C4-2B (cell line): ENCODE data around the gene POLR1H.

Source experiments
- H3K27ac ChIP-seq: fragments of 450-650 bp; 2 replicates; pipeline ENCODE4 v1.5.1; 2017
- ZFX ChIP-seq: fragments of 450-650 bp; IDR thresholded peaks from 2 replicates; pipeline ENCODE4 v1.6.1; 2017
- TF ChIP-seq, protein P1 (sequence below): fragments of 450-650 bp; conservative IDR thresholded peaks from 2 replicates; pipeline ENCODE4 v1.5.1; 2017; ENCODE audit warnings: mild to moderate bottlenecking

Gene POLR1H

DNA sequence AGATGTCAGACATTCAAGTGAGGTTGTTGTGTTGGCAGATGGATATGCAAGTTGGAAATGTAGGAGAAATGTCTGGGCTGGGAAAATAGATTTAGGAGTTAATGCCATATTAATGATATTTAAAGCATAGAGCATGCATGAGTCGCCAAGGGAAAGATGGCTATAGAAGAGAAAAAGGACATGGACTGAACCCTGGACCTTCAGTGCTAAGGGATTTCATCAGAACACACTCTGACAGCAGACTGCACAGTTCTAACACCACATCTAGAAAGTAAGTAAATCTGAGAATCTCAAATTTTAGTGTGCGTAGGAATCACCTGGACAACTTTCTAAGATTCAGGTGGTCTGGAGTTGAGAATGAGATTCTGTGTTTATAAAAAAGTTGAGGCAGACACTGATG, 17.3 kb upstream of the POLR1H start:
- no peak overlapping the region for H3K27ac ChIP-seq
- TF ChIP-seq ZFX, result no peak
- TF ChIP-seq, protein P1, sequence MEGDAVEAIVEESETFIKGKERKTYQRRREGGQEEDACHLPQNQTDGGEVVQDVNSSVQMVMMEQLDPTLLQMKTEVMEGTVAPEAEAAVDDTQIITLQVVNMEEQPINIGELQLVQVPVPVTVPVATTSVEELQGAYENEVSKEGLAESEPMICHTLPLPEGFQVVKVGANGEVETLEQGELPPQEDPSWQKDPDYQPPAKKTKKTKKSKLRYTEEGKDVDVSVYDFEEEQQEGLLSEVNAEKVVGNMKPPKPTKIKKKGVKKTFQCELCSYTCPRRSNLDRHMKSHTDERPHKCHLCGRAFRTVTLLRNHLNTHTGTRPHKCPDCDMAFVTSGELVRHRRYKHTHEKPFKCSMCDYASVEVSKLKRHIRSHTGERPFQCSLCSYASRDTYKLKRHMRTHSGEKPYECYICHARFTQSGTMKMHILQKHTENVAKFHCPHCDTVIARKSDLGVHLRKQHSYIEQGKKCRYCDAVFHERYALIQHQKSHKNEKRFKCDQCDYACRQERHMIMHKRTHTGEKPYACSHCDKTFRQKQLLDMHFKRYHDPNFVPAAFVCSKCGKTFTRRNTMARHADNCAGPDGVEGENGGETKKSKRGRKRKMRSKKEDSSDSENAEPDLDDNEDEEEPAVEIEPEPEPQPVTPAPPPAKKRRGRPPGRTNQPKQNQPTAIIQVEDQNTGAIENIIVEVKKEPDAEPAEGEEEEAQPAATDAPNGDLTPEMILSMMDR, result no peak

DNA sequence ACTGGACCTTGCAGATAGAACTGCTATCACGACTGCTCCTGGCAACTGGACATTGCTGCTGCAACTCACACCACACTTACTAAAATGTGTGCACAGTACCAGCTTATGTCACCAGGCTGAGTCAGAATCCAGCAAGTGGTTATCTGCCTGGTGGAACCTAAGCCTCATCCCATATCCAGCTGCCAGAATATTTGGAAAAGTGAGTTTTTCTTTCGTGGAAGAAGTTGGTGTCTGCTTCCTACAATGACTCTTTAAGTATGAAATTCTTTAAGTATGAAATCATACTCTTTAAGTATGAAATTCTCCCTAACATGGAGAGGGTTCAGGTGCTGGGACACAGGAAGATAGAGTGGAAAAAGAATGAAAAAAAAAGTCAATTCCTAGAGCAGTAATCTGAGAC, 16.4 kb upstream of the POLR1H start:
- no peak overlapping the region for H3K27ac ChIP-seq
- TF ChIP-seq, protein P1, result no peak
- no peak for TF ChIP-seq ZFX

GRCh38 chr6:30047220-30047619, 13.8 kb upstream of the POLR1H start:
- TF ChIP-seq ZFX, result no peak
- TF ChIP-seq, protein P1, result no peak
- H3K27ac ChIP-seq, result no peak overlapping the region

- TF ChIP-seq, protein P1, result no peak
- no peak for TF ChIP-seq ZFX
- H3K27ac ChIP-seq, result no peak overlapping the region
Measured at GRCh38 chr6:30053682-30054081, 7.4 kb upstream of the POLR1H start.

GRCh38 chr6:30055513-30055912, 5.6 kb upstream of the POLR1H start:
- no peak overlapping the region for H3K27ac ChIP-seq
- TF ChIP-seq, protein P1, result no peak
- TF ChIP-seq ZFX, result no peak

GRCh38 chr6:30060606-30061091, 416 bp upstream of the POLR1H start:
- TF ChIP-seq, protein P1, result no peak
- no peak for TF ChIP-seq ZFX
- peak overlapping the region; percentile 87 for H3K27ac ChIP-seq

DNA sequence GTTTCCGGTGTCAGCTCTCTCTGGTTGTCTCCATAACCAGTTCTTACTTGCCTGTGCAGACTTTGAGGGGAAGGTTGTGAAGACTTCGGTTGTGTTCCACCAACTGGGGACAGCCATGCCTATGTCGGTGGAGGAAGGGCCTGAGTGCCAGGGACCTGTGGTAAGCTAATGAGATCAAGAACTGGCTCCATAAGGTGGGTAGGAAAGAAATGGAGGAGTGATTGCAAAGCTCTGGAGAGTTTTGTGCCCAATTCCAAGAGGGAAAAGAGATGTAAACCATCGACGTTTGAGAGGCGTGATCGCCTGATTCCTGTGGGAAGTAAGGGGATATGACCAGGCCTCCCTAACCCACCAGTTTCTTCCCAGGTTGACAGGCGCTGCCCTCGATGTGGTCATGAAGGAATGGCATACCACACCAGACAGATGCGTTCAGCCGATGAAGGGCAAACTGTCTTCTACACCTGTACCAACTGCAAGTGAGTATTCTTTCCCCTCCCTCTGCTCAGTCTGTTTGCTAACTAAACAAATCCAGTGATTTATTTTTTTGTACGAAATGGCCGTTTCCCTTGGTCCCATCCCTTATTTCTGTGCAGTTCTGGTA, 893 bp downstream of the POLR1H start:
- peak overlapping the region; percentile 87 for H3K27ac ChIP-seq
- TF ChIP-seq, protein P1, result no peak
- peak; percentile 20; the same call in 1 of the 2 replicates for TF ChIP-seq ZFX
